ENCODE results near the gene CFAP74.
"Not testable (repeated sequence)": the region's sequence is repeated elsewhere in the genome, so short reads cannot be mapped to it uniquely, and the experiment has no call there.

Gene CFAP74

DNA sequence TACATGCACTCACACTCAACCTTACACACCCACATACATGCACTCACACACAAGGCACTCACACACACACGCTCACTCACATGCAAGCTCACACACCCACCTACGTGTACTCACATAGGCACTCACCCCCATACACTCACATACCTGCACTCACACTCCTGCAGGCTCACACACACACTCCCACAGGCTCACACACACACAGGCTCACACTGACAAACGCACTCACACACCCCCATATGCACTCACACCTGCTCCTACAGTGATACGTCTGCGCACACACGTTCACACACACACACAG lies 65.4 kb downstream of the CFAP74 start:
- FAIRE-seq, result no peak

DNA sequence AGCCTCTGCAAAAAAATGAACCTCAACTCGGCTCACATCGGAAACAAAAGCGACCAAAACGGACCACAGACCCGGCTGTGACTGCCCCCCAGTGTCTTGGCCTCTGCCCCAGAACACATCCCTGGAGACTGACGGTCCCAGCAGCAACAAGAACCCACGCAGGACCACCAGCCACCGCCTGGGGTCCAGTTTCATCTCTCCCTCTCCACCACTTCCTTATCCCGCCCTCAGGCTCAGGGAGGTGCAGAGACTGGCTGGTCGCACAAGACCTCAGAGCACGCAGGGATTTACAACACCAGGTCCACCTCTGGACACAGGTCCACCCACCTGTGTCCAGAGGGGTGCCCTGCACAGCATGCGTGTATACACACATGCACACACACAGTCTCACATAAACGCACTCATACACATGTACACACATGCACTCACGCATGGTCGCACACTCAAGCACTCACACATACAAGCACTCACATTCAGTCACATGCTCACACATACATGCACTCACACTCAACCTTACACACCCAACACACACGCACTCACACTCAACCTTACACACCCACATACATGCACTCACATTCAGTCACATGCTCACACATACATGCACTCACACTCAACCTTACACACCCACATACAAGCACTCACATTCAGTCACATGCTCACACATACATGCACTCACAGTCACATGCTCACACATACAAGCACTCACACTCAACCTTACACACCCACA lies 65.9 kb downstream of the CFAP74 start:
- DNase-seq (ENCODE audit: insufficient read length, low spot score), result no peak
- peak; percentile 92 for FAIRE-seq

More for the DNA sequence above, 65.4 kb downstream of the CFAP74 start:
- no peak for DNase-seq (ENCODE audit: insufficient read length, low spot score)

DNA sequence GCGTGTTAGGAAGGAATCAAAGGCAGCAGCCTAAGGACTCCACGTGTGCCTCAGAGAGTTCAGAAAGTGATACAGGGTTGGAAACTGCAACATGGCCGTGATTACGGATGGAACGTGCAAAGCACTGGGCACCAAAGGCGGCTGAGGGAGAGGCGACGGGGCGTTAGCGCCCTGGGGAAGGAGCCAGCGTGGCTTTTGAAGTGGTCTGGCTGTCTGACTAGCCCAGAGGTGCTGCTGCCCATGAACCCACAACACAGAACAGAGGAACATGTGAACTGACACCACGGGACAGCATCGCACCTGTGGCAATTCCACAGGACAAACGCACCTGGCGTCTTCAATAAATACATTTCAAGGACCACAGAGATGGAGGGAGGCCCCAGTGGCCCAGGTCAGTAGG lies 66.5 kb downstream of the CFAP74 start:
- DNase-seq (ENCODE audit: insufficient read length, low spot score) (no peak), FAIRE-seq (no peak)

DNA sequence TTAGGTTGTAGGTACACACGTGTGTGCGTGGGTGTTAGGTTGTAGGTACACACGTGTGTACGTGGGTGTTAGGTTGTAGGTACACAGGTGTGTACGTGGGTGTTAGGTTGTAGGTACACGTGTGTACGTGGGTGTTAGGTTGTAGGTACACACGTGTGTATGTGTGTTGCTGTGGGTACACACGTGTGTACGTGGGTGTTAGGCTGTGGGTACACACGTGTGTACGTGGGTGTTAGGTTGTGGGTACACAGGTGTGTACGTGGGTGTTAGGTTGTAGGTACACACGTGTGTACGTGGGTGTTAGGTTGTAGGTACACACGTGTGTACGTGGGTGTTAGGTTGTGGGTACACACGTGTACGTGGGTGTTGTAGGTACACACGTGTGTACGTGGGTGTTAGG lies 68.7 kb downstream of the CFAP74 start:
- DNase-seq (ENCODE audit: insufficient read length, low spot score); FAIRE-seq: not testable (repeated sequence)

DNA sequence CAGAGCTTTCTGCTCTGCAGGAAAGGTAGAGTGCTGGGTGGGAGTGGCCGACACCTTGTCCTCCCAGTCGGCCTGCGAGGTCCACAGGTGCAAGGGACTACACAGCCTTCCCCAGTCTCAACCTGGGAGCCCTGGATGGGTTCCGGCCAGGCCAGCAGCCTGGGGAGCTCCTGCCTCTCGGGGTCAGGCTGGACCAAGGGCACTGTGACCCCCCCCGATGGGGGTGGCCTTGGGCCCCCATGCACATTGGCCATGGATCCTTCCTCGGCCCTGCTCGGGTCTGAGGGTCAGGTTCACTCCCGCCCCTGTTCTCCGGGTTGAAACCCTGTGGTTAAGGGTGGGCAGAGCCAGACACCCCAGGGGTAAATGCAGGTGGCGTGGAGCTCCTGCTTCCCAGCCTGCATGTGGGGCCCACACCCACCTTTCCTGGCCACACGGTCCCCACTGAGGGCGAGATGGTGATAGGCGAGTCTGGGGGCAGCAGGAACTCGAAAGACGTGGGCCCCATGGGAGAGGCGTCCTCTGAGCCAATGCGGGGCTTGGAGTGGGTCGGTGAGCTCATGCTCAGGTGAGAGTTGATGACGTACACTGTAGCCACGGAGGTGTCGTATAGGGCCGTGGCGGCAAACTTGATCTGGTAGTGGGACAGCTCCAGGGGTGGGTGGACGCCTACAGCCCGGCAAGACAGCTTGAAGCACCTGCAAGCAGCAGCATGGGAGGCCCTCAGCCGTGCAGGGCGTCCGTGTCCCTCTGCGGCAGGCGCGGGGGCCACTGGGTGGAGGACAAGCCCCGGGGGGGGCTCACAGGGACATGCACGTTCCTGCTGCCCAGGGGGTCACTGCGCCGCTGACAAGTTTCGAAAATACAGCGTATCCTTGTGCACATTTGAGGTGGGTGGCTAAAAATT lies 73.7 kb downstream of the CFAP74 start:
- FAIRE-seq (no peak), DNase-seq (ENCODE audit: insufficient read length, low spot score) (no peak)

DNA sequence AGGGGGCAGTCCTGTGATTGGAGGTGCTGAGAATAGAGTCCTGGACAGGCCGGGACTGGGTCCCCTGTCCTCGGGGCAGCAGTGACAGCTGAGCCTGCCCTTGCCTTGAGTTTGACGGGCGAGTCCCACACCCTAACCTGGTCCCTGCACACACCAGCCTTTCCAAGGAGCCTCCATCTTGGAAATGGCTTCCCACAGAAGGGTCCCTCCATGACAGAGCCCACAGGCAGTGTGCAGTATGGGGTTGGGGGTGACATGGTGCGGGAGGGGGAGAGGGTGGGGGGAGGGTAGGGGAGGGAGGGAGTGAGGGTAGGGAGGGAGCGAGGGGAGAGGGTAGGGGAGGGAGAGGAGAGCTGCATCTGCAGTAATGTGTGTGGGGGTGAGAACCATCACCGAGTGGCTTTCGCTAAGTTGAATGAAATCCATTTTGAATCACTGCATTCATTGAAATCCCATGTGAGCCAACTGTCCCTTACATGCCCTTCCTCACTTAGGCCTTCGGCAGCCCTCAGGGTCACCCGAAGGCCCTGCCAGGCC lies 74.4 kb downstream of the CFAP74 start:
- DNase-seq (ENCODE audit: insufficient read length, low spot score) (no peak), FAIRE-seq (no peak)

DNA sequence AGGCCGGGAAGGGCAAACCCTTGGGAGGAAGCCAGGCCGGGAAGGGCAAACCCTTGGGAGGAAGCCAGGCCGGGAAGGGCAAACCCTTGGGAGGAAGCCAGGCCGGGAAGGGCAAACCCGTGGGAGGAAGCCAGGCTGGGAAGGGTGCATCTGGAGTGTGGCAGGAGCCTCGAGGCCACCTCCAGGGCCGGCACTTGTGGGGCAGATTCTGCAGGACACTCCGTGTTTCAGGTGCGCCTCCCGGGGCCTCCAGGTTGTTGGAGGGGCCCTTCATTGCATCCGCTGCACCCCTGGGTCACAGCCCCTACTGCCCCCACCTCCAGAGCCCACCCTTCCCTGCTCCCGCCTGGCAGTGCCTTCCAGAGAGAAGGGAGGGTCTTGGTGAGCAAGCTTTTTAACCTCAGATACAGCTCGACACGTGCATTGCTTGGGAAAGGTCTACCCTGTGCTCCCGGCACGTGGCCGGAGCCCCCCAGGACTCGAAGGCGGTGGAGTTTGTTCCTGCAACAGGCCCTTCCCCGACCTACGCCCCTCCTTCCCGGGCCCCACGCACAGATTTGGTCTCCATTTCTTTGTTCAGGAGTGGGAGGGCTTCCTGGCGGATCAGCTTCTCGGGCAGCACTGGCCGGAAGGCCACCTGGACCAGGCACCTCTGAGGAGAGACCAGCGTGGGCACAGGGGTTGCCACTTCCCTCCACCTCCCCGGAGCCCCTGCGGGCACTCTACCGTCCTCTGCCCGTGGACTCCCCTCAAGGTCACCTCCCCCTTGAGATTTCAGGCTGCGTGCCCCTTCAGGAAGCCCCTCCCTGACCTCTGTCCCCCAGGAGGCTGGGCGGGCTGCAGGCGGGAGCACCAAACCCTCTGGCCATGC lies 75.1 kb downstream of the CFAP74 start:
- DNase-seq (ENCODE audit: insufficient read length, low spot score), result no peak
- no peak for FAIRE-seq

DNA sequence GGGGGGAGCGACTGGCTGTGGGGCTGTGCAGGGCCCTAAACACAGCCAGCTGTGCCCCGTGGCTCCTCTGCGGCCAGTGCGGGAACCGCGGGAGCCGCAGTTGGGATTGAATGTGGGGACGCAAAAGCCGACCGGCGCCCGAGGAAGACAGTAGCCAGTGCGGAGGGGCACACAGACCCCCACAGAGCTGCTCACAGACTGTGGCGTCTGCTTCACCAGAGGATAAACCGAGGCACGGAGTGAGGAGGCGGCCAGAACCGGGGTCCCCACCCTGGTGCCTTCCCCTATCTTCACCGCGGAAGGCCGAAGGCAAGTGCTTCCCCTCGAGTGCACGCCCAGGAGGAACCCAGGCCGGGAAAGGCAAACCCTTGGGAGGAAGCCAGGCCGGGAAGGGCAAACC lies 75.8 kb downstream of the CFAP74 start:
- DNase-seq (ENCODE audit: insufficient read length, low spot score), result no peak
- no peak for FAIRE-seq

DNA sequence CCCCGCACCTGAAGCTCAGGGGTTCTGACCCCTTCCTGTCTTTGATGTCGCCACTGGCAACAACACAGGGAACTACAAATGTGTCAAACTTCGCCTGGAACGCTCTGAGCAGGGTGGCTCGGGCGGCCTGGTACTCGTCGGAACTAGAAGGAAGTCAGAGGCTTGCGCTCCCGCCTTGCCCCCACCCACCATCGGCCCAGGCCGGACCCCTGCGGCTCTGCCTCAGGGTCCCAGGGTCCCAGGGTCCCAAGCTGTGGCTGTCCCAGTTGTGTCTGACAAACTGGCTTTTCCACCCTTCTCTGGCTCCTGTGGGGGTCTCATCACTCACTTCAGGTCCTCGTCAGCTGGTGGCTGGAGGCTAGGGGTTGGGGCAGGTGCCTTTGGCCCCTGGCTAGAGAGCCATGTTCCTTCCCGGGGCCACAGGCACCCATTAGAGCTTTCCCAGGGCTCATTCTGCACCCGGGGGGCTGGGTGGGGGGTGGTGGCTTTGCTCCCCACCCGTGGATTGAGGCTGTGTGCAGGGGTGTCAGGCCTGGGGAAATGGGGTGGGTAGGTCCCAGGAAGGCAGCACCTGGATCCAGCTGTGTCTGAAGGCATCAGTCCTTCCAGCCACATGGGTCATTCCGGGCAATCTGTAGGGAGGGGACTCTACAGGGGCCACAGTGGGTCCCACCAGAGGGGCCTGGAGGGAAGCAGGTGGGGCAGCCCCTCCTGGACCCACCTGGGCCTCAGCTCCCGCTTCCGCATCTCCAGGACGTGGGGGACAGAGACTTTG lies 76.5 kb downstream of the CFAP74 start:
- DNase-seq (ENCODE audit: insufficient read length, low spot score) (no peak), FAIRE-seq (no peak)

DNA sequence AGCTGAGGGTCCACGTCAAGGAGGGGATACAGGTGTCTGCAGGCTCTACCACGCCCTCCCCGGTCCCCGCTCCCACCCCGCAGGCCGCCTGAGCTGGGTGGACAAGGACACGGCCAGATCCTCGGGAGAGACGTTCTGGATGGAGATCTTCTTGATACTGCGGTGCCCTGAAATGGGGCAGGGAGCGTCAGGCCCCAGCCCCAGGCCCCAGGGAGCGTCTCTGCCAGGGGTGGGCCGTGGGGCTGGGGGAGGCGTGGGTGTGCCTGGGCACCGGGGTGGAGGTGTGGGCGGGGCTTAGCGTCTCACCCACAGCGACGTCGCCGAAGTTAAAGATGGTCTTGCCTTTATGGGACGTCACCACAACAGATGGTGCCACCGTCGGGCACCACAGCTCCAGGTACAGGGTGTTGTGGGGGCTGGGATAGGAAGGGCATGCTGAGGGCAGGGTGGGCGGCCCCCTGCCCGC lies 77.2 kb downstream of the CFAP74 start:
- FAIRE-seq, result no peak
- DNase-seq (ENCODE audit: insufficient read length, low spot score), result no peak

DNA sequence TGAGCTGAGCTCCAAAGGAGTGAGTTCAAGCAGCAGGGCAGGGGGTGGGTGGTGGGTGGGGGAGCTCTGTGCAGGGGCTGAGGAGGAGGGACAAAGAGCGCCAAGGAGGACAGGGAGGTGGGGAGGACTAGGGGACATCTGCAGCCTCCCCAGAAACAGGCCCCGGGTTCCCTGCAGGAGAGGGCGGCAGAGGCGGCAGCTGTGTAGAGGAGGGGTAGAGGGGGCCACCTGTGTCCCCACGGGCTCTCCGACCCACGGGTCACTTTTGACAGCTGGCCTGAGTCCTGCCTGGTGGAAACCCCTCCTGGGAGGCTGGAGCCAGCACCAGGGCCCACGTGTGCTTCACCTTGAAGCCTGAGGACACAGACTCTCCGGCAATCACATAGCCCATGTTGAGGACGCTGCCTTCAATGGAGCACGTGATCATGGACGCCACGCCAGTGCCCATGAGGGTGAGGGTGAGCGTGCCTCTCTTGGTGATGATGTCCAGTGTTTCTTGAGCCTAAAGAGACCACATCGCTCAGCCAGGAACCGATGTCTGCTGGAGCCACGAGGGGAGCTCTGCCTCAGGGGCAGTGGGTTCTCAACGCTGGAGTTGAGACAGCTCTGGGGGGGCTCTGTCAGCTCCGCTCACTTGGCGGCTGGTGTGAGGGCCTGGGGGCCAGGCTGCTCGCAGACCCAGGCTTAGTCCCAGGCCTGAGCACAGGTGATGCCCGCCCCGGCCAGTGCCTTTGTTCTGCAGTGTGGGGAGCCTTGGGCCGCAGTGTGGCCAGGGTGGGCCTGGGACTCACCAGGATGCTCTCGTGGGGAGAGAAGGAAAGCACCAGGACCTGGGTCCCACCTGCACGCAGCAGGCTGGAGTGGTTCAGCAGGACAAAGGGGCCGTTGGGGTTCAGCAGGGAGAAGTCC lies 77.9 kb downstream of the CFAP74 start:
- DNase-seq (ENCODE audit: insufficient read length, low spot score), result no peak
- no peak for FAIRE-seq

DNA sequence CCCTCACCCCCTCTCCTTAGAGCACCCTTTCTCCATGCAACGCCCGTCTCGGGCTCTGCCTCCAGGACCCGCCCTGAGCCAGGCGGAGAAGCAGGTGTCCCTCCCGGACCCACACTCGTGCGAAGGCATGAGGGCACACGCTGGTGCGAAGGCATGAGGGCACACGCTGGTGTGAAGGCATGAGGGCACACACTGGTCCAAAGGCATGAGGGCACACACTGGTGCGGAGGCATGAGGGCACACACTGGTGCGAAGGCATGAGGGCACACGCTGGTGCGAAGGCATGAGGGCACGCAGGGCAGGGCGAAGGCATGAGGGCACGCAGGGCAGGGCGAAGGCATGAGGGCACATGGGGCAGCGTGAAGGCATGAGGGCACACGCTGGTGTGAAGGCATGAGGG lies 78.7 kb downstream of the CFAP74 start:
- DNase-seq (ENCODE audit: insufficient read length, low spot score) (no peak), FAIRE-seq (no peak)

DNA sequence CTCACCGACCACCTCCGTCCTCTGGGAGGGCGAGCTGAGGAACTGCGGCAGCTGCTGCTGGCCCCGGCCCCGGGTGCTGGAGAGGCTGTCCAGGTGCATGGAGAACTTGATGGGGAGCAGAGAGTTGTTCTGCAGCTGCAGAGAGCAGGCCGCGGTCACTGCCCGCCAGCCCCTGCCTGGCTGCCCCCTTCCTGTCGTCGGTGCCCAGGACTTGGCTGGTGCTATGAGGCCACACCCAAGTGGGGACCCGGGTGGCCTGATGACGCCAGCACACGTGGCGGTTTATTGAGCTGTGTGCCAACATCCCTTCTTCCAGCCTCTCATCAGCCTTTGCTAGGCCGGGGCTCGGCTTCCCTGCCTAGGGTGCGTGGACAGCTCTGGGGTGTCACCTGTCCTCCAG lies 79.2 kb downstream of the CFAP74 start:
- FAIRE-seq (no peak), DNase-seq (ENCODE audit: insufficient read length, low spot score) (no peak)

DNA sequence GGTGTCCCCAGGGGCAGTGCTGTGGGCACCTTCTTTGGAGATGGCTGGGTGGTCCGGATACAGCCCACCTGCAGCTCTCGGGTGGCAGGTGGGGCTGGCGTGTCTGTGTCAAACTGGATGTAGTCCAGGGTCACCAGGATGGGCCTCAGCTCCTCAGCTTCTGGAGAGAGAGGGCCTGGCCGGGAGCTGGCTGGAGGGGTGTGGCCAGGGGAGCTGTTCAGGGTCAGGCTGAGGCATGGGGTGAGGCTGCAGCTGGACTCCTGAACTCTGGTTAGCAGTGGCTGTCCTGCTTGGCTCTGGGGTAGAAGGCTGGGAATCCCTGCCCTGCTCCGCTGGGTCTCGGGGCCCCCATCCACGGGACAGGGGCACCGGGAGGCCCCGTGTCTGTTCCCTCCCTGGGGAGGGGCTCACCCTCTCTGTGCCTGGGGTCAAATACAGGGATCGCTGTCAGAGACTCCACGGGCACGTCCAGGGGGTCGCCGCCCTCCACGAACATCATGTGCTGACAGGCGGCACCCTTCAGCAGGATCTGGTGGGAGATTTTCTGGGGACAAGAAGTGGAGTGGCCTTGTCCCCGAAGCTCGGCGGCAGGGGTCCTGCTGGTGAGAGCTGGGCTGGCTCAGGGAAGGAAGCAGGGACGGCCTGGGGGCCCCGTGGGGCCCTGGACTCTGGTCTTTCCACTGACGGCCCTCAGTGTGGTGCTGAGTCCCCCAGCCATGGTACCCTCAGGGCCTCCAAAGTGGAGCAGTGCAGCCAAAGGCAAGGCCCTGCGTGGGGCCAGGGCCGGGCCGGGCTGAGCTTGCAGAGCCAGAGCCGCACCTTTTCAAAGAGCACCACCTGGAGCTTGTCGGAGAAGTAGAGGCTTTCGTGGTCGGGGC lies 80.4 kb downstream of the CFAP74 start:
- no peak for DNase-seq (ENCODE audit: insufficient read length, low spot score)
- no peak for FAIRE-seq

DNA sequence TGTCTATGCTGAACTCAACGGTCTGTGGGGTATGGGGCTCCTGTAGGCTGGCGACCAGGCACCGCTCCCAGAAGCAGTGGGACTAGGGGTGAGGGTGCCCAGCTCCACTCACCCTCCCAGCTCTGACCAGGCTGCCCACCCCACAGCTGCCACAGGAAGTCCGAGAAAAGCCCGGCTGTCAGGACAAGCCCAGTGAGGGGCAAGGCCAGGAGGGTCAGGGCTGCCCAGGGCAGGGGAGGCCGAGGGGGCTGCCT lies 81.0 kb downstream of the CFAP74 start:
- FAIRE-seq (no peak), DNase-seq (ENCODE audit: insufficient read length, low spot score) (no peak)

DNA sequence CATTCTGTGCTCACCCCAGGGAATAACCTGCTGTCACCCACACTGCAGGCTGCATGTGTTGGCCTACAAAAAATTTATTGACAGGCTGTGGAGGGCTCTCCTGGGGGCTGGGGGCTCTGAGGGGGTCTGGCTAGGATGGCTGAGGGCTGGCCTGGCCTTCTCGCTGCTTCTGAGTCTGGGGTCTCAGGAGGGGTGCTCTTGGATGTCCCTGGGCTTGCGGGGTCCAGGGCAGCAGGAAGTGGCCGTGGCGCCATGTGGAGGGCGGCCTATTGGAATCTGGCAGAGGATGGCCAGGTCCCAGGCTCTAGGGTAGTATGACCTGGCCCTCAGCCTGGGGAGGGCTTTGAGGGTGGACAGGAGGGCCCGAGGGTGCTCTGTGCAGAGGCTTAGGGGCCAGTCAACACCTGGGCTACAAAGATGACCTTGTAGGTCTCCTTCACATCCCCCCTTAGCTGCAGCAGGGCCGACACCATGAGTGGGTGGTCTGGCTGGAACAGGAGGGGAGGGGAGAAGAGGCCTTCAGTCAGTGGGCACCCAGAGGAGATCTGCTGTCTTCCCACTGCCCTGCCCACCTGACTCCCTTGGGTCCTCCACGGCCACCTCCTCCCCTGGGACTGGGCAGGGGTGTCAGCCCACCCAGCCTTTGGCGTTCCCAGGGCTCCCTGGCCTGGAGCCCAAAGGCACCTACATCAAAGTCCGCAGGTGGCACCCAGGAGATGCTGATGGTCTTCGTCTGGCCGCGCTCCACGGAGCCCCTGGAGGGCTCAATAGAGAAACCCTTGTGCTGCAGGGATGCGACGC lies 81.5 kb downstream of the CFAP74 start:
- DNase-seq (ENCODE audit: insufficient read length, low spot score) (no peak), FAIRE-seq (no peak)

DNA sequence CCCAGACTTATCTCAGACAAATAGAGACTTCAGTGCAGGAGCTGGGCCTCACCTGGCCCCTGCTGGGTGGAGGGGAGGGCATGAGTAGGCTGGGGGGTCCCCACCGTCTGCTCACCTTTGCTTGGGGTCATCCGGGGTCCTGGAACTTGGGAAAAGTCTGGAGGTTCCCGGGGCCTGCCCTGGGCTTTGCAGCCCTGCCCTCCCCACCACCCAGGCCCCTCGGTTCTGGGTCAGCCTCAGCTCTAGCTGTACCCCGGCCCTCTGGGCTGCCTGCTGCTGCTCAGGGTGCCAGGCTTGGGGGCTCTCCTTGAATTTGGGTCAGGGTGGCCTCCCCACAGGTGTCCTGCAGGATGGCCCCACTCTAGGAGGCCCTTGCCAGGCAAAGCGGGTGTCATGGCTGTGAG lies 82.1 kb downstream of the CFAP74 start:
- no peak for DNase-seq (ENCODE audit: insufficient read length, low spot score)
- no peak for FAIRE-seq
